GM23248 (cell line): Measurements from ENCODE around the gene FGF22.

Source experiments
- EZH2 ChIP-seq: fragments of 200-600 bp; sonication (generic); IDR thresholded peaks from 2 replicates; pipeline ENCODE4 v1.6.1; 2018; ENCODE audit warnings: antibody characterized with exemption, mild to moderate bottlenecking; ENCODE audit not compliant: insufficient read depth, poor library complexity, severe bottlenecking
- EZH2phosphoT487 ChIP-seq: fragments of 200-600 bp; sonication (generic); IDR thresholded peaks from 2 replicates; pipeline ENCODE4 v1.6.1; 2018; ENCODE audit warnings: antibody characterized with exemption, moderate library complexity, mild to moderate bottlenecking, low read depth; ENCODE audit not compliant: insufficient read depth

DNA sequence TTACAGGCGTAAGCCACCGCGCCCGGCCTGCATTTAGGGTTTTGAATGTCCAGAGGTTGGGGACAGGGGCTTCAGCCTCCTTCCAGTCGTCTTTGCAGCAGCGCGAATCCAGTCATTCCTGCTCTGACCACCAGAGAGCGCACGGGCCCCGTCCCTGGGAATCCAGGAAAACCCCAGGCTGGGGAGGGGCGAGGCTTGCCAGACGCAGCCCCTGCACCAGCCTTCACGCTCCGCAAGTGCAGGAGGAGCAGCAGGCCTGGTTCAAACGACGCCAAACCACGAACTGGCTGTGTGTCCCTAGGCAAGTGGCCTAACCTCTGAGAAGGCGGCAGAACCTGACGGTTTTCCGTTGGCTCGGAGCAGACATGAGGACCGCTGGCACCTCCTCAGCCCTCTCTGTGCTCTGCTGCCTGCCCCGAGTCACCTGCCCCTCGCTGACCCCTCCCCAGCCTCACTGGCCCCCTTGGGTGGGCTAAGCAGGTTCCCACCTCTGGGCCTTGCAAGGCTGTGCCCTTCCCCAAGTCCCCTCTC lies 25.3 kb downstream of the FGF22 start:
- TF ChIP-seq EZH2 (no peak), EZH2phosphoT487 (no peak)
